HAP-1 (cell line): Measurements from ENCODE around the gene SMIM15.

Experiments used
- DNase-seq, 2 experiments: peaks; one replicate each; pipeline ENCODE4 v3.0.0-alpha.2; 2016 to 2020; ENCODE audit warnings: low spot score in 2 of 2
- H3K27me3 ChIP-seq: fragments of 250-450 bp; sonication (Bioruptor Pico); 2 replicates; pipeline ENCODE4 v1.5.1; 2020; ENCODE audit warnings: low read depth, mild to moderate bottlenecking, moderate library complexity
- H3K36me3 ChIP-seq: fragments of 250-450 bp; sonication (Bioruptor Pico); replicated peaks from 2 replicates; pipeline ENCODE4 v1.5.1; 2020; ENCODE audit warnings: mild to moderate bottlenecking
- H3K4me1 ChIP-seq: fragments of 250-450 bp; sonication (Bioruptor Pico); 2 replicates; pipeline ENCODE4 v1.5.1; 2020; ENCODE audit warnings: mild to moderate bottlenecking
- H3K4me3 ChIP-seq: fragments of 250-450 bp; sonication (Bioruptor Pico); 2 replicates; pipeline ENCODE4 v1.5.1; 2020; ENCODE audit warnings: mild to moderate bottlenecking, moderate library complexity
- H3K9me3 ChIP-seq: fragments of 250-450 bp; sonication (Bioruptor Pico); 2 replicates; pipeline ENCODE4 v1.5.1; 2020; ENCODE audit warnings: mild to moderate bottlenecking, moderate library complexity
- in situ Hi-C: fragments of 300-500 bp; cut with MboI; formaldehyde crosslinking; loops from 3 replicates; pipeline ENCODE4 v1.14.3; 2020; ENCODE audit warnings: low sequenced_read_pairs, inconsistent platforms, mixed read lengths

Gene SMIM15

GRCh38 chr5:61141801-61142200 is 20.5 kb downstream of the SMIM15 start:
- Histone ChIP-seq H3K4me1 (no peaks in the 10 kb centered on the region), H3K4me3 (no peak overlapping the region), H3K27me3 (no peaks in the 10 kb centered on the region), H3K9me3 (no peaks in the 10 kb centered on the region), H3K36me3 (no peaks in the 10 kb centered on the region)
- in situ Hi-C loops, result no loop called here
- no peak for DNase-seq

- in situ Hi-C loops, result no loop called here
- H3K27me3 ChIP-seq, result no peaks in the 10 kb centered on the region
- no peak overlapping the region for H3K4me3 ChIP-seq
- H3K9me3 ChIP-seq, result no peaks in the 10 kb centered on the region
- H3K4me1 ChIP-seq, result no peaks in the 10 kb centered on the region
- H3K36me3 ChIP-seq, result no peaks in the 10 kb centered on the region
- DNase-seq, result no peak
These were observed 22.3 kb downstream of the SMIM15 start for GRCh38 chr5:61139931-61140330.

GRCh38 chr5:61139094-61139873 is 23.0 kb downstream of the SMIM15 start:
- DNase-seq, result no peak
- in situ Hi-C loops, result no loop called here

GRCh38 chr5:61137835-61138234 is 24.4 kb downstream of the SMIM15 start:
- in situ Hi-C loops, result no loop called here
- H3K4me1 ChIP-seq, result peaks cover 4% of the 10 kb centered on the region; the same call in 1 of the 2 replicates
- no peaks in the 10 kb centered on the region for H3K36me3 ChIP-seq
- H3K27me3 ChIP-seq, result no peaks in the 10 kb centered on the region
- no peaks in the 10 kb centered on the region for H3K9me3 ChIP-seq
- DNase-seq, result no peak
- no peak overlapping the region for H3K4me3 ChIP-seq

More at GRCh38 chr5:61139094-61139873, 23.0 kb downstream of the SMIM15 start:
- Histone ChIP-seq H3K36me3 (no peaks in the 10 kb centered on the region), H3K4me1 (no peaks in the 10 kb centered on the region), H3K4me3 (no peak overlapping the region), H3K9me3 (no peaks in the 10 kb centered on the region), H3K27me3 (no peaks in the 10 kb centered on the region)

GRCh38 chr5:61132559-61132958 is 29.7 kb downstream of the SMIM15 start:
- Histone ChIP-seq H3K36me3 (no peaks in the 10 kb centered on the region), H3K4me3 (no peak overlapping the region), H3K4me1 (peaks cover 10% of the 10 kb centered on the region), H3K9me3 (no peaks in the 10 kb centered on the region), H3K27me3 (no peaks in the 10 kb centered on the region)
- in situ Hi-C loops, result no loop called here
- peak in 1 of 2 experiments; percentile 74 for DNase-seq

GRCh38 chr5:61130289-61130688 is 32.0 kb downstream of the SMIM15 start:
- Histone ChIP-seq H3K27me3 (no peaks in the 10 kb centered on the region), H3K9me3 (no peaks in the 10 kb centered on the region), H3K4me1 (peaks cover 10% of the 10 kb centered on the region), H3K36me3 (no peaks in the 10 kb centered on the region), H3K4me3 (no peak overlapping the region)
- in situ Hi-C loops, result no loop called here
- DNase-seq, result no peak

GRCh38 chr5:61123145-61123544 is 39.1 kb downstream of the SMIM15 start:
- no peaks in the 10 kb centered on the region for H3K27me3 ChIP-seq
- no peaks in the 10 kb centered on the region for H3K36me3 ChIP-seq
- in situ Hi-C loops, result no loop called here
- DNase-seq, result no peak
- H3K9me3 ChIP-seq, result no peaks in the 10 kb centered on the region
- H3K4me3 ChIP-seq, result no peak overlapping the region
- no peaks in the 10 kb centered on the region for H3K4me1 ChIP-seq

GRCh38 chr5:61120534-61120933 is 41.7 kb downstream of the SMIM15 start:
- in situ Hi-C loops, result no loop called here
- DNase-seq, result no peak
- Histone ChIP-seq H3K4me1 (no peaks in the 10 kb centered on the region), H3K36me3 (no peaks in the 10 kb centered on the region), H3K27me3 (no peaks in the 10 kb centered on the region), H3K9me3 (no peaks in the 10 kb centered on the region), H3K4me3 (no peak overlapping the region)

- Histone ChIP-seq H3K4me1 (no peaks in the 10 kb centered on the region), H3K9me3 (no peaks in the 10 kb centered on the region), H3K27me3 (no peaks in the 10 kb centered on the region), H3K4me3 (no peak overlapping the region), H3K36me3 (no peaks in the 10 kb centered on the region)
- in situ Hi-C loops, result no loop called here
- DNase-seq, result no peak
These were observed 43.2 kb downstream of the SMIM15 start for GRCh38 chr5:61119066-61119465.

- no peaks in the 10 kb centered on the region for H3K27me3 ChIP-seq
- in situ Hi-C loops, result no loop called here
- H3K36me3 ChIP-seq, result no peaks in the 10 kb centered on the region
- no peaks in the 10 kb centered on the region for H3K9me3 ChIP-seq
- no peak overlapping the region for H3K4me3 ChIP-seq
- DNase-seq, result no peak
- no peaks in the 10 kb centered on the region for H3K4me1 ChIP-seq
These were observed 46.3 kb downstream of the SMIM15 start for GRCh38 chr5:61115968-61116367.

GRCh38 chr5:61114441-61114840 is 47.8 kb downstream of the SMIM15 start:
- no peak for DNase-seq
- Histone ChIP-seq H3K4me3 (no peak overlapping the region), H3K4me1 (peaks cover 4% of the 10 kb centered on the region), H3K36me3 (no peaks in the 10 kb centered on the region), H3K9me3 (no peaks in the 10 kb centered on the region), H3K27me3 (no peaks in the 10 kb centered on the region)
- in situ Hi-C loops, result no loop called here
